HG03469 (cell line): Measurements from ENCODE around the gene SLC17A7.
"Not testable (repeated sequence)": the region's sequence is repeated elsewhere in the genome, so short reads cannot be mapped to it uniquely, and the experiment has no call there.

ENCODE experiments used
- ATAC-seq: cut with Tn5 transposase; IDR thresholded peaks from one replicate; pipeline ENCODE4 v1.9.1; 2021; ENCODE audit warnings: mild to moderate bottlenecking, moderate library complexity, moderate number of reproducible peaks; ENCODE audit not compliant: unreplicated experiment

The SLC17A7 gene

DNA sequence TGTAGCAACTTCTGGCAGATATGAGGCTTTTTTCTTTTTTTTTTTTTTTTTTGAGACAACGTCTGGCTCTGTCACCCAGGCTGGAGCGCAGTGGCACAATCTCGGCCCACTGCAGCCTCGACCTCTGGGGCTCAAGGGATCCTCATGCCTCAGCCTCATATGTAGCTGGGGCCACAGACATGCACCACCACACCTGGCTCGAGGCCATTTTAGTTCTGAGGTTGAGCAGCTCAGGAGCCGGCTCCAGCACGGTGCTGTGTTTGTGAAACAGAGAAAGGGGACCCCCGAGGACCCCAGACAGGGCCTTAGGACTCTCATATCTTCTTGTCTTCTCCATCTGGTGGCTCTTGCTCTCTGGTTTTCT lies 29.3 kb upstream of the SLC17A7 start:
- no peak for ATAC-seq

DNA sequence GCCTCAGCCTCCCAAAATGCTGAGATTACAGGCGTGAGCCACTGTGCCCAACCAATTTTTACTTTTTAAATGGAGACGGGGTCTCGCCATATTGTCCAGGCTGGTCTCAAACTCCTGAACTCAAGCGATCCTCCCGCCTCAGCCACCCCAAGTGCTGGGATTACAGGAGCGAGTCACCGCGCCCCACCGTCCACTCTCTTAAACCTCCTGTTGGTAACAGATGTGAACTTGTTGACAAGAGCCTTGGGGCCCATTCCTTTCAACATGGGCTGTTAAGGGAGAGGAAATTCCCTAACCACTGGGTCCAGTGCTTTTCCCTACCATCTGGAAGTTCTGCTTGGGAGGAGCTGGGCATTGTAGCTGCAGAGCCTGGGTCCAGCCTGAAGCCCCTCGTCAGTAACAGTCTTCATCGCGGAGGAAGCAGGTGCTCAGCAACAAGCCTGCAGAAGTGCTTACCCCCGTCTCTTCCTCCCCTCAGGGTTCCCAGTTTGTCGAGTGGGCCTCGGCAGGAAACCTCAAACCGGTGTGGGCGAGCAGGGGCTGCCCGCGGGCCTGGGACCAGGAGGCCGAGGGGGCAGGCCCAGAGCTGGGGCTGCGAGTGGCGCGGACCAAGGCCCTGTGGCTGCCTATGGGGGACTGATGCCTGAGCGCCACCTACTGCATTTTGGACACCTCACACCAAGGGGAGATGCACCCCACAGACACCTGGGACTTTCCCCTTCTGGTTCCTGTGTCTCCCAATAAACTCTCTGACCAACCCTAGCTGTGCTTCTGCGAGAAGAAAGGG lies 28.7 kb upstream of the SLC17A7 start:
- ATAC-seq, result no peak

- peak; percentile 43 for ATAC-seq
Measured at GRCh38 chr19:49468746-49469447, 27.6 kb upstream of the SLC17A7 start.

DNA sequence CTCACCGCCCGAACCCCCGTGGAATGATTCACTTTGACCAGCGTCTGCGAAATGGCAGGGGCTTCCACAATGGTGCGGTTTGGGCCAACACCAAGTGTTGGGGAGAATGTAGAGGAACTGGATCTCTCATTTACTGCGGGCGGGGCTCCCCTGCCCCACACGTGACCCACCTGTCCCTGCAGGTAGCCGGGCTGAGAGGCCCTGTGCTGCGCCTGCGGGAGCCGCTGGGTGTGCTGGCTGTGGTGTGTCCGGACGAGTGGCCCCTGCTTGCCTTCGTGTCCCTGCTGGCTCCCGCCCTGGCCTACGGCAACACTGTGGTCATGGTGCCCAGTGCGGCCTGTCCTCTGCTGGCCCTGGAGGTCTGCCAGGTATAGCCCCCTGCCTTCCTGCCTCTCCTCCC lies 26.9 kb upstream of the SLC17A7 start:
- ATAC-seq, result no peak

GRCh38 chr19:49465371-49465770 lies 24.0 kb upstream of the SLC17A7 start:
- no peak for ATAC-seq

DNA sequence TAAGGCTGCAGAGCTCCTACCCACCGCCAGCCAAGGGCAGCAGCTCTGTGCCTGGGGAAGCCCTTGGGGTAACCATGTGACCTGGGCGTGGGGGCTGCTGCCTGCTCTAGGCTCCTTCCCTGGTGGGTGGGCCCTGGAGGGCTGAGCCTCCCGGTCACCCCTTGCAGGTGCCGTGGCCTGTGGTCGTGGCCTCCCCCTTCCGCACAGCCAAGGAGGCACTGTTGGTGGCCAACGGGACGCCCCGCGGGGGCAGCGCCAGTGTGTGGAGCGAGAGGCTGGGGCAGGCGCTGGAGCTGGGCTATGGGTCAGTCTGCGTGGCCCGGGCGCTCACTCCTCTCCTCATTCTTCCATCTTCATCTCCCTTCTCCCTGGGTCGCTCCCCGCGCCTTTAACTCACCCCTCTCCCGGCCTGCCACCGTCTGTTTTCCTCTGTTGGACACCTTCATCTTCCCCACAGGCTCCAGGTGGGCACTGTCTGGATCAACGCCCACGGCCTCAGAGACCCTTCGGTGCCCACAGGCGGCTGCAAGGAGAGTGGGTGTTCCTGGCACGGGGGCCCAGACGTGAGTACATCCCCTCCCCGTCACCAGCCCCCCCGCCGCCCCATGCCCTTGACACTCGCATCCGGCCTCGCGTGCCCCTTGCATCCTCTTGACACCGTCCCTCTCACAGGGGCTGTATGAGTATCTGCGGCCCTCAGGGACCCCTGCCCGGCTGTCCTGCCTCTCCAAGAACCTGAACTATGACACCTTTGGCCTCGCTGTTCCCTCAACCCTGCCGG lies 22.8 kb upstream of the SLC17A7 start:
- no peak for ATAC-seq

DNA sequence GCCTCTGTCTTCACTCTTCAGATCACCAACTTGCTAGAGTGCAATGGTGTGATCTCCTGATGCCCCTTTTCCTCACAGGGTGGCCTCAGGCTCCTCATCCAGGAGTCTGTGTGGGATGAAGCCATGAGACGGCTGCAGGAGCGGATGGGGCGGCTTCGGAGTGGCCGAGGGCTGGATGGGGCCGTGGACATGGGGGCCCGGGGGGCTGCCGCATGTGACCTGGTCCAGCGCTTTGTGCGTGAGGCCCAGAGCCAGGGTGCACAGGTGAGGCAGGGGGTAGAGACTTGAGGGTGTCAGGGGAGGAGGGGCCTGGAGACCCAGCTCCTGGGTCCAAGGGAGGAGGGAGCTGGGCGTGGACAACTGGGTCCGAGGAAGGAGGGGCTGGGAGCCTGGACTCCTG lies 21.2 kb upstream of the SLC17A7 start:
- no peak for ATAC-seq

DNA sequence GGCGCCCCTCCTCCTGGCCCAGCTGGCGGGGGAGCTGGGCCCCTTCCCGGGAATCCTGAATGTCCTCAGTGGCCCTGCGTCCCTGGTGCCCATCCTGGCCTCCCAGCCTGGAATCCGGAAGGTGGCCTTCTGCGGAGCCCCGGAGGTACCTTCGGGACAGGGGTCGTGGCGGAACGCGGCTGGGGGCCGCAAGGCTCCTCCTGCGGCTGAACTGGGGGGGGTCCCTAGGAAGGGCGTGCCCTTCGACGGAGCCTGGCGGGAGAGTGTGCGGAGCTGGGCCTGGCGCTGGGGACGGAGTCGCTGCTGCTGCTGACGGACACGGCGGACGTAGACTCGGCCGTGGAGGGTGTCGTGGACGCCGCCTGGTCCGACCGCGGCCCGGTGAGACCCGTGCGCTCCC lies 20.3 kb upstream of the SLC17A7 start:
- no peak for ATAC-seq

DNA sequence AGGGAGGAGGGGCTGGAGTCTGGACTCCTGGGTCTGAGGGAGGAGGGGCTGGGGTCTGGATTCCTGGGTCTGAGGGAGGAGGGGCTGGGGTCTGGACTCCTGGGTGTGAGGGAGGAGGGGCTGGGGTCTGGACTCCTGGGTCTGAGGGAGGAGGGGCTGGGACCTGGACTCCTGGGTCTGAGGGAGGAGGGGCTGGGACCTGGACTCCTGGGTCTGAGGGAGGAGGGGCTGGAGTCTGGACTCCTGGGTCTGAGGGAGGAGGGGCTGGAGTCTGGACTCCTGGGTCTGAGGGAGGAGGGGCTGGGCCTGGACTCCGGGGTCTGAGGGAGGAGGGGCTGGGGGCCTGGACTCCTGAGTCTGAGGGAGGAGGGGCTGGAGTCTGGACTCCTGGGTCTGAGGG lies 19.8 kb upstream of the SLC17A7 start:
- ATAC-seq, result not testable (repeated sequence)

DNA sequence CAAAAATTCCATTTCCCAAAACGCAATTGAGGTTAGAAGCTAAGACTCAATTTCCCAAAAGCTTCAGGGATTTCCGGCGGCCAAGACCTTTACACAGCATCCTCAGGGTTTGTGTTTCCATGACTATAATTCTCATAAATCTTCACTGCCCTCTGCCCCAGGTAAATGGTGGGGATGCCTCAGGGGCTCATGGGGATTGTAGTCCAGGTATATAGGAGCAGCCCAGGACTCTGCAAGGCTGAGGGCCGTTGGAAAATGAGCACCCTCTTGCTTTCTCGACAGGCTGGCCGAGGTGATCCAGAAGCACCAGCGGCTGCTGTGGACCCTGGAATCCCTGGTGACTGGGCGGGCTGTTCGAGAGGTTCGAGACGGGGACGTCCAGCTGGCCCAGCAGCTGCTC lies 18.1 kb upstream of the SLC17A7 start:
- no peak for ATAC-seq

GRCh38 chr19:49458567-49458903 lies 17.2 kb upstream of the SLC17A7 start:
- ATAC-seq, result no peak

DNA sequence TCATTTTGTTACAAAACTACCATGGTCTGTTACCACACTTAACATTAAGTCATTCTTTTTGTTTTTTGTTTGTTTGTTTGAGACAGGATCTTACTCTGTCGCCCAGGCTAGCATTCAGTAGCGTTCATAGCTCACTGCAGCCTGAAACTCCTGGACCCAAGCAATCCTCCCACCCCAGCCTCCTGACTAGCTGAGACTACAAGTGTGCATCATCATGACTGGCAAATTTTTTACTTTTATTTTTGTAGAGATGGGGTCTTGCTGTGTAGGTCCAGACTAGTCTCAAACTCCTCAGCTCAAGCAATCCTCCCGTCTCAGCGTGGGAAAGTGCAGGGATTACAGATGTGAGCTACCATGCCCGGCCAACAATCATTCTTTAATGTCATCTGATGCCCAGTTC lies 15.0 kb upstream of the SLC17A7 start:
- ATAC-seq, result no peak

- no peak for ATAC-seq
Measured at GRCh38 chr19:49455773-49456172, 14.4 kb upstream of the SLC17A7 start.

- no peak for ATAC-seq
Measured at GRCh38 chr19:49453757-49454240, 12.5 kb upstream of the SLC17A7 start.

DNA sequence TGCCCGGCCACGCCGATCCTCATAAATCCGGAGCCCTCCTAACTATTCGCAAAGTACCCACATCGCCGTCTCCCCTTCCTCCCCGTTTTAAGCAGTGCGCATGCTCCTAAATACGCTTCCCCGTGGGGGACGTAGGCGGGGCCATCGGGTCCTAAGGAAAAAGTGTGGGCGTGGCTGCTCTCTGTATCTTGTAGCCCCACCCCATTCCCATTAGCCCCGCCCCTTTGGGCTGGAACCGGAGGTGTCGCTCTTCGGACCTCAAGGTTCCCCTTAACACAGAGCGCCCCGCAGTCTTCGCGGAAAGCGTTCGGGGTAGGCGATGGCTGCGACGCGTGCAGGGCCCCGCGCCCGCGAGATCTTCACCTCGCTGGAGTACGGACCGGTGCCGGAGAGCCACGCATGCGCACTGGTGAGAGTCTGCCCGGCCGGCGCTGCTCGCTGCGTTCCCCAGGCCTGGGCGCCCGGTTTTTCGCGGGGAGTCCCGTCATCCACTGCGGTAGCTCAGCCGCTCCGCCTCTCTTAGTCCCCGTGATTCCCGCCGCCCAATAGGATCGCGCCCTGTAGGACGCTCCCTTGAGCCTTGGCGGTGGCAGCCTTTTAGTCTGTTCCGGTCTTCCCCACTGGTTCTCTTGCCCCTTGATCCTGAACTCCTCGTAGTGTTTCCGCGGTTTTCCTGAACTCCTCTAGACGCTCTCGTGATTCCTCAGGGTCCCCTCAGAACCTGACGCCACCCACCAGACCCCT lies 11.9 kb upstream of the SLC17A7 start, which contains the start of gene ALDH16A1:
Gene ALDH16A1, plus strand, starts transcription at position 213 of the 744 bp plus-strand sequence. Its CDS starts 107 bp downstream, at position 320.
- peak; percentile 75 for ATAC-seq

- peak; percentile 27 for ATAC-seq
Measured at GRCh38 chr19:49451430-49452181, 10.3 kb upstream of the SLC17A7 start, which contains the start of gene PIH1D1. Gene PIH1D1, minus strand, starts transcription at chr19:49451814. Its CDS starts 240 bp downstream, at chr19:49451574.

DNA sequence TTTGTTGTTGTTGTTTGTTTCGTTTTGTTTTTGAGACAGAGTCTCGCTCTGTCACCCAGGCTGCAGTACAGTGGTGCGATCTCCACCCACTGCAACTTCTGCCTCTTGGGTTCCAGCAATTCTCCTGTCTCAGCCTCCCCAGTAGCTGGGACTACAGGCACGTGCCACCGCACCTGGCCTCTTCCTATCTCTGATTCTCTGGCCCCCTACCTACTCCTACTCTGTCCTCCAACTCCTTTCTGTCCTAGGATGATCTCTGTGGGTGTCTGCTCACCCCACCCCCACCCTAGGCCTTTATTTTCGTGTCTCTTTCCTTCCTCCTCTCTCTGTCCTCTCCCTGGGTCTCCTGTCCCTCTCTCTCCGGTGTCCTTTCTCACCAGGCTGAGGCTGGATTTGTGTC lies 9.1 kb upstream of the SLC17A7 start:
- no peak for ATAC-seq

DNA sequence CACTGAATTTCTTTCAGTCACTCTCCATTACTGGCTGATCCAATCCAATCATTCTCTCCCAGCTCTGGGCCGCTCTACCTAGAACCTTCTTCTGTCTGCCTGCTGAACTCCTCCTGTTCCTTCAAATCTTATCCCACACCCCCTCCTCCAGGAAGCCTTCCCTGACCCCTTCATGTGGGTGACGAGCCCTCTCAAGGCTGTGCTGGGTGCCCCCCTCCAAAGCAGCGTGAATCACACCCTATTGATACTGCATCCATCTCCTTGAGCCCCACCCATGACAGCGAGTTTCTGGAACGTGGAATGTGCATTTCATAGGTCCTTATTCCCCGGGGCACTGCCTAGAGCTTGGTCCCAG lies 7.1 kb upstream of the SLC17A7 start:
- no peak for ATAC-seq

- no peak for ATAC-seq
Measured at GRCh38 chr19:49447485-49448431, 6.4 kb upstream of the SLC17A7 start.
